ENCODE results near the gene LRIG1.

- TF ChIP-seq, protein P1, sequence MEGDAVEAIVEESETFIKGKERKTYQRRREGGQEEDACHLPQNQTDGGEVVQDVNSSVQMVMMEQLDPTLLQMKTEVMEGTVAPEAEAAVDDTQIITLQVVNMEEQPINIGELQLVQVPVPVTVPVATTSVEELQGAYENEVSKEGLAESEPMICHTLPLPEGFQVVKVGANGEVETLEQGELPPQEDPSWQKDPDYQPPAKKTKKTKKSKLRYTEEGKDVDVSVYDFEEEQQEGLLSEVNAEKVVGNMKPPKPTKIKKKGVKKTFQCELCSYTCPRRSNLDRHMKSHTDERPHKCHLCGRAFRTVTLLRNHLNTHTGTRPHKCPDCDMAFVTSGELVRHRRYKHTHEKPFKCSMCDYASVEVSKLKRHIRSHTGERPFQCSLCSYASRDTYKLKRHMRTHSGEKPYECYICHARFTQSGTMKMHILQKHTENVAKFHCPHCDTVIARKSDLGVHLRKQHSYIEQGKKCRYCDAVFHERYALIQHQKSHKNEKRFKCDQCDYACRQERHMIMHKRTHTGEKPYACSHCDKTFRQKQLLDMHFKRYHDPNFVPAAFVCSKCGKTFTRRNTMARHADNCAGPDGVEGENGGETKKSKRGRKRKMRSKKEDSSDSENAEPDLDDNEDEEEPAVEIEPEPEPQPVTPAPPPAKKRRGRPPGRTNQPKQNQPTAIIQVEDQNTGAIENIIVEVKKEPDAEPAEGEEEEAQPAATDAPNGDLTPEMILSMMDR (IDR thresholded peaks at IDR 0.05): no peak
- no peak for TF ChIP-seq POLR2A (IDR thresholded peaks at IDR 0.05)
Measured at GRCh38 chr3:66441129-66441528, 59.7 kb downstream of the LRIG1 start.
